Skin epidermis (tissue), 12 donors: ENCODE data around the gene LGALS9C.
"Not testable (repeated sequence)": the region's sequence is repeated elsewhere in the genome, so short reads cannot be mapped to it uniquely, and the experiment has no call there.

Experiments used
- H3K27ac ChIP-seq, 21 experiments: fragments of 200-600 bp; sonication (generic) in 11 of 21; one replicate each; pipeline ENCODE4 v1.5.0; 2020; ENCODE audit warnings: mild to moderate bottlenecking in 3 of 21, inconsistent platforms in 2 of 21, moderate library complexity in 2 of 21
- H3K4me3 ChIP-seq, 7 experiments: fragments of 200-600 bp; sonication (generic) in 2 of 7; one replicate each; pipeline ENCODE4 v1.5.0; 2020; ENCODE audit warnings: inconsistent platforms in 2 of 7, mild to moderate bottlenecking in 2 of 7, moderate library complexity in 1 of 7

Gene LGALS9C

GRCh38 chr17:18476508-18477308, at the start of gene LGALS9C:
TSS of gene LGALS9C (plus strand) at chr17:18476789. CDS start at chr17:18476855, 66 bp downstream.
- H3K27ac ChIP-seq, H3K4me3 ChIP-seq: not testable (repeated sequence)

- not testable (repeated sequence) for H3K27ac ChIP-seq, H3K4me3 ChIP-seq
Observed at GRCh38 chr17:18432206-18432605, 44.4 kb upstream of the LGALS9C start.

GRCh38 chr17:18439465-18439870, 37.1 kb upstream of the LGALS9C start:
- not testable (repeated sequence) for H3K4me3 ChIP-seq, H3K27ac ChIP-seq

- H3K4me3 ChIP-seq, H3K27ac ChIP-seq: not testable (repeated sequence)
Observed at GRCh38 chr17:18442093-18442492, 34.5 kb upstream of the LGALS9C start.

- not testable (repeated sequence) for H3K27ac ChIP-seq, H3K4me3 ChIP-seq
Observed at GRCh38 chr17:18442532-18442931, 34.1 kb upstream of the LGALS9C start.

GRCh38 chr17:18447476-18448205, 28.9 kb upstream of the LGALS9C start:
- not testable (repeated sequence) for H3K4me3 ChIP-seq, H3K27ac ChIP-seq

GRCh38 chr17:18448311-18448710, 28.3 kb upstream of the LGALS9C start:
- not testable (repeated sequence) for H3K4me3 ChIP-seq, H3K27ac ChIP-seq

GRCh38 chr17:18449833-18450232, 26.8 kb upstream of the LGALS9C start:
- not testable (repeated sequence) for H3K4me3 ChIP-seq, H3K27ac ChIP-seq

- not testable (repeated sequence) for H3K27ac ChIP-seq, H3K4me3 ChIP-seq
Observed at GRCh38 chr17:18450998-18451397, 25.6 kb upstream of the LGALS9C start.

- not testable (repeated sequence) for H3K4me3 ChIP-seq, H3K27ac ChIP-seq
Observed at GRCh38 chr17:18451969-18452368, 24.6 kb upstream of the LGALS9C start.

- not testable (repeated sequence) for H3K27ac ChIP-seq, H3K4me3 ChIP-seq
Observed at GRCh38 chr17:18459035-18459434, 17.6 kb upstream of the LGALS9C start.

GRCh38 chr17:18463831-18464502, 12.6 kb upstream of the LGALS9C start:
- not testable (repeated sequence) for H3K4me3 ChIP-seq, H3K27ac ChIP-seq

- H3K27ac ChIP-seq, H3K4me3 ChIP-seq: not testable (repeated sequence)
Observed at GRCh38 chr17:18466250-18466983, 10.2 kb upstream of the LGALS9C start.

- H3K4me3 ChIP-seq, H3K27ac ChIP-seq: not testable (repeated sequence)
Observed at GRCh38 chr17:18467001-18467400, 9.6 kb upstream of the LGALS9C start.

- not testable (repeated sequence) for H3K27ac ChIP-seq
Observed at GRCh38 chr17:18468472-18469171, 8.0 kb upstream of the LGALS9C start.

GRCh38 chr17:18469837-18470236, 6.8 kb upstream of the LGALS9C start:
- not testable (repeated sequence) for H3K4me3 ChIP-seq, H3K27ac ChIP-seq

More at GRCh38 chr17:18468472-18469171, 8.0 kb upstream of the LGALS9C start:
- not testable (repeated sequence) for H3K4me3 ChIP-seq

GRCh38 chr17:18470345-18470930, 6.2 kb upstream of the LGALS9C start:
- H3K27ac ChIP-seq, H3K4me3 ChIP-seq: not testable (repeated sequence)

GRCh38 chr17:18473967-18474366, 2.6 kb upstream of the LGALS9C start:
- not testable (repeated sequence) for H3K4me3 ChIP-seq, H3K27ac ChIP-seq

- H3K4me3 ChIP-seq, H3K27ac ChIP-seq: not testable (repeated sequence)
Observed at GRCh38 chr17:18474754-18475153, 1.8 kb upstream of the LGALS9C start.
